Peyer's patch (tissue), 4 donors: Measurements from ENCODE around the gene PCYT2.

Source experiments
- POLR2A ChIP-seq, 2 donors: fragments of 450-650 bp; IDR thresholded peaks; one replicate each; pipeline ENCODE4 v1.5.1; 2017; ENCODE audit warnings: antibody characterized with exemption in 2 of 2, mild to moderate bottlenecking in 2 of 2, moderate library complexity in 2 of 2
- TF ChIP-seq, protein P1 (sequence below), 6 experiments: fragments of 450-650 bp in 4 of 6; fragments of 200-600 bp in 2 of 6; sonication (generic) in 1 of 6; IDR thresholded peaks; one replicate each; pipeline ENCODE4 v1.5.1; 2017 to 2019; ENCODE audit warnings: antibody characterized with exemption in 6 of 6, mild to moderate bottlenecking in 3 of 6, moderate library complexity in 1 of 6

DNA sequence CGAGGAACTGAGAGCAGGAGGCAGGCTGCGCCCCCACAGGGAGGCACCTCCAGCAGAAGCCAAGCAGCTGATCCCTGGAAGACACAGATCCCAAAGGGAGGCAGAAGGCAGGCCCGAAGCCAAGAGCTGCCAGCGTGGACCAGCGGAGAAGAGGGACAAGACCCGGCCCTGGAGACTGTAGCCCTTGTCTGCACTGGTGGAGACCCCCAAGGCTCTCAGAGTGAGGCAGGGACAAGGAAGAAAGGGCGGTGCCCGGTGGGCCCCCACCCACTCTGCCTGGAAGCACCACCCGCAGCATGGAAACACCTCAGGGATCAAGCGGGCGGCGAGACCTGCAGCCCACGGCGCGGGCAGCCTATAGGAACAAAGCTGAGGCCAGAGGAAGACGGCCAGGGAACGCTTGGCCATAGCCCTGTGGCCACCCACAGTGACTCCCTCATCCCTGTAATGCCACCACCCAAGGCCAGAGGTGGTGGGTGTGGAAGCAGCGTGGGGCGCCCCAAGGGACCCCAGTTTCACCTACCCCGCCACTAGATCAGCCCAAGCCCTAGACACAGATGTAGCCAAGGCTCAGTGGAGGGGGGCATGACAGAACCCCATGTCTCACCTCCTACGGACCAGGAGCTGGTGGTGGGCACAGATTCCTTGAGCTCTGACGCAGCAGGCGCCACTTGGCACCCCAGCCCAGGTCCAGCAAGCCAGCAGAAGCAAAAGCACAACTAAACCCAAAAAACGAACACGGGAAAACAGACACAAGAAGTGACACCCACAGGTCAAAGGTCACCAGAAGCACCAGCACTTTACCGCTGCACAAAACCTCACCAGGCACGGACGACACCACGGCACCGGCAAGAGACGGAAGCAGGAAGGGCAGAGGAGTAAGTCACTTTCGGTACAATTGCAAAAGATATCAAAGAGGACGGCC lies 9.7 kb upstream of the PCYT2 start:
- TF ChIP-seq POLR2A (IDR thresholded peaks at IDR 0.05) = no peak
- TF ChIP-seq, protein P1, sequence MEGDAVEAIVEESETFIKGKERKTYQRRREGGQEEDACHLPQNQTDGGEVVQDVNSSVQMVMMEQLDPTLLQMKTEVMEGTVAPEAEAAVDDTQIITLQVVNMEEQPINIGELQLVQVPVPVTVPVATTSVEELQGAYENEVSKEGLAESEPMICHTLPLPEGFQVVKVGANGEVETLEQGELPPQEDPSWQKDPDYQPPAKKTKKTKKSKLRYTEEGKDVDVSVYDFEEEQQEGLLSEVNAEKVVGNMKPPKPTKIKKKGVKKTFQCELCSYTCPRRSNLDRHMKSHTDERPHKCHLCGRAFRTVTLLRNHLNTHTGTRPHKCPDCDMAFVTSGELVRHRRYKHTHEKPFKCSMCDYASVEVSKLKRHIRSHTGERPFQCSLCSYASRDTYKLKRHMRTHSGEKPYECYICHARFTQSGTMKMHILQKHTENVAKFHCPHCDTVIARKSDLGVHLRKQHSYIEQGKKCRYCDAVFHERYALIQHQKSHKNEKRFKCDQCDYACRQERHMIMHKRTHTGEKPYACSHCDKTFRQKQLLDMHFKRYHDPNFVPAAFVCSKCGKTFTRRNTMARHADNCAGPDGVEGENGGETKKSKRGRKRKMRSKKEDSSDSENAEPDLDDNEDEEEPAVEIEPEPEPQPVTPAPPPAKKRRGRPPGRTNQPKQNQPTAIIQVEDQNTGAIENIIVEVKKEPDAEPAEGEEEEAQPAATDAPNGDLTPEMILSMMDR (IDR thresholded peaks at IDR 0.05) = no peak
